OCI-LY1 (cell line): ENCODE results near the gene MPRIP.

Experiments used
- EZH2 ChIP-seq: fragments of 200-600 bp; sonication (generic), shearing (Covaris generic); IDR thresholded peaks from 2 replicates; pipeline ENCODE4 v1.8.0; 2017; ENCODE audit warnings: borderline replicate concordance, mixed run types, mild to moderate bottlenecking, antibody characterized with exemption, low read length, moderate library complexity, mixed read lengths
- TF ChIP-seq, protein P1 (sequence below): fragments of 200-600 bp; sonication (generic), shearing (Covaris generic); IDR thresholded peaks from 2 replicates; pipeline ENCODE4 v1.5.1; 2017; ENCODE audit warnings: mild to moderate bottlenecking, antibody characterized with exemption, low read length, moderate library complexity, mixed read lengths

DNA sequence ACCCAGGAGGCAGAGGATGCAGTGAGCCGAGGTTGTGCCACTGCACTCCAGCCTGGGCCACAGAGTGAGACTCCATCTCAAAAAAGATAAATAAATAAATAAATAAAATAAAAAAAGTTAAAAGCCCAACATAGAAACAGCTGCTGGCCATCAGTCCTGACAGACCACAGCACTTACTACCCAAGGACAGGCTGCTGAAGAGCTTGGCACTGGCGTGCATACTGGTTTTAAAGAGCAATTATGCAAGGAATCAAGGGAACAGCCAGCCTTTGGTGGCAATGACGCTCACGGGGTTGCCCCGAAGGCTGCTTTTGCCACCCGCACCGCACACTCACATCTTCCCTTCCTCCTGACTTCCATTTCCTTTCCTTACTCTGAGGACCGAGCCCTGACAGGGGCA lies 159.7 kb downstream of the MPRIP start:
- TF ChIP-seq, protein P1, sequence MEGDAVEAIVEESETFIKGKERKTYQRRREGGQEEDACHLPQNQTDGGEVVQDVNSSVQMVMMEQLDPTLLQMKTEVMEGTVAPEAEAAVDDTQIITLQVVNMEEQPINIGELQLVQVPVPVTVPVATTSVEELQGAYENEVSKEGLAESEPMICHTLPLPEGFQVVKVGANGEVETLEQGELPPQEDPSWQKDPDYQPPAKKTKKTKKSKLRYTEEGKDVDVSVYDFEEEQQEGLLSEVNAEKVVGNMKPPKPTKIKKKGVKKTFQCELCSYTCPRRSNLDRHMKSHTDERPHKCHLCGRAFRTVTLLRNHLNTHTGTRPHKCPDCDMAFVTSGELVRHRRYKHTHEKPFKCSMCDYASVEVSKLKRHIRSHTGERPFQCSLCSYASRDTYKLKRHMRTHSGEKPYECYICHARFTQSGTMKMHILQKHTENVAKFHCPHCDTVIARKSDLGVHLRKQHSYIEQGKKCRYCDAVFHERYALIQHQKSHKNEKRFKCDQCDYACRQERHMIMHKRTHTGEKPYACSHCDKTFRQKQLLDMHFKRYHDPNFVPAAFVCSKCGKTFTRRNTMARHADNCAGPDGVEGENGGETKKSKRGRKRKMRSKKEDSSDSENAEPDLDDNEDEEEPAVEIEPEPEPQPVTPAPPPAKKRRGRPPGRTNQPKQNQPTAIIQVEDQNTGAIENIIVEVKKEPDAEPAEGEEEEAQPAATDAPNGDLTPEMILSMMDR, result no peak
- no peak for TF ChIP-seq EZH2
